SU-DHL-6 (cell line): ENCODE results near the gene DMD.

Experiments used
- H2AFZ ChIP-seq: fragments of 200-600 bp; sonication (generic); 2 replicates; pipeline ENCODE4 v1.6.1; 2014; ENCODE audit warnings: low read depth, mild to moderate bottlenecking, moderate library complexity, mixed read lengths, antibody characterized with exemption, low read length; ENCODE audit not compliant: severe bottlenecking
- H3F3A ChIP-seq: fragments of 200-600 bp; shearing (Covaris generic); 2 replicates; pipeline ENCODE4 v1.6.0; 2016; ENCODE audit warnings: antibody characterized with exemption, mild to moderate bottlenecking; ENCODE audit not compliant: insufficient read depth
- H3K27ac ChIP-seq: fragments of 200-600 bp; sonication (generic); 2 replicates; pipeline ENCODE4 v1.5.1; 2016; ENCODE audit warnings: low read depth, mild to moderate bottlenecking, low read length, moderate library complexity, mixed read lengths
- H3K27me3 ChIP-seq: fragments of 200-600 bp; sonication (generic), shearing (Covaris generic); 2 replicates; pipeline ENCODE4 v1.6.0; 2014; ENCODE audit warnings: mild to moderate bottlenecking, low read length
- H3K36me3 ChIP-seq: fragments of 200-600 bp; sonication (generic); 2 replicates; pipeline ENCODE4 v1.6.1; 2014; ENCODE audit warnings: mild to moderate bottlenecking, low read length, mixed read lengths
- H3K4me2 ChIP-seq: fragments of 300-600, 200-600 bp; shearing (Covaris generic), sonication (generic); 2 replicates; pipeline ENCODE4 v1.6.0; 2014; ENCODE audit warnings: low read length, low read depth, mild to moderate bottlenecking; ENCODE audit not compliant: poor library complexity, severe bottlenecking
- H3K4me3 ChIP-seq: fragments of 200-600 bp; sonication (generic); 2 replicates; pipeline ENCODE4 v1.5.1; 2014; ENCODE audit warnings: antibody characterized with exemption, low read length, mild to moderate bottlenecking, mixed read lengths; ENCODE audit not compliant: insufficient read depth, poor library complexity, severe bottlenecking
- H3K79me2 ChIP-seq: fragments of 200-600 bp; sonication (generic); 2 replicates; pipeline ENCODE4 v1.6.1; 2014; ENCODE audit warnings: mild to moderate bottlenecking, low read length, moderate library complexity; ENCODE audit not compliant: insufficient read depth
- H3K9ac ChIP-seq: fragments of 200-600 bp; sonication (generic); 2 replicates; pipeline ENCODE4 v1.7.0; 2014; ENCODE audit warnings: mild to moderate bottlenecking, low read length
- H3K9me2 ChIP-seq: fragments of 200-600 bp; sonication (generic); replicated peaks from 2 replicates; pipeline ENCODE4 v1.6.1; 2014; ENCODE audit warnings: low read length; ENCODE audit not compliant: insufficient read depth
- H3K9me3 ChIP-seq: fragments of 200-600 bp; sonication (generic); 2 replicates; pipeline ENCODE4 v1.6.1; 2014; ENCODE audit warnings: low read length, mixed read lengths; ENCODE audit not compliant: insufficient read depth
- H4K20me1 ChIP-seq: fragments of 200-600 bp; sonication (generic); 2 replicates; pipeline ENCODE4 v1.6.1; 2014; ENCODE audit warnings: low read depth, mild to moderate bottlenecking, antibody characterized with exemption, low read length, moderate library complexity, mixed read lengths
- CTCF ChIP-seq: fragments of 200-600 bp; sonication (generic); IDR thresholded peaks from one replicate; pipeline ENCODE4 v1.5.1; 2017; ENCODE audit warnings: antibody characterized with exemption, mild to moderate bottlenecking, low read length, moderate library complexity; ENCODE audit not compliant: insufficient read depth, poor library complexity, severe bottlenecking
- EZH2phosphoT487 ChIP-seq: fragments of 200-600 bp; sonication (generic), shearing (Covaris generic); conservative IDR thresholded peaks from 2 replicates; pipeline ENCODE4 v1.6.1; 2018; ENCODE audit warnings: mild to moderate bottlenecking, antibody characterized with exemption, low read length, moderate library complexity, mixed read lengths

Gene DMD

GRCh38 chrX:31423609-31424189 lies 1787.7 kb downstream of the DMD start:
- no peak overlapping the region for H3K9ac ChIP-seq
- no peaks in the 10 kb centered on the region for H3K36me3 ChIP-seq
- no peaks in the 10 kb centered on the region for H3K79me2 ChIP-seq
- H3F3A ChIP-seq: no peaks in the 10 kb centered on the region
- no peak for TF ChIP-seq CTCF
- H3K9me3 ChIP-seq: no peaks in the 10 kb centered on the region
- no peak overlapping the region for H3K4me3 ChIP-seq
- no peak overlapping the region for H3K4me2 ChIP-seq
- no peaks in the 10 kb centered on the region for H3K27me3 ChIP-seq
- no peaks in the 10 kb centered on the region for H4K20me1 ChIP-seq
- H2AFZ ChIP-seq: no peak overlapping the region
- no peaks in the 10 kb centered on the region for H3K9me2 ChIP-seq
- no peak overlapping the region for H3K27ac ChIP-seq

- no peaks in the 10 kb centered on the region for H3K9me3 ChIP-seq
- no peaks in the 10 kb centered on the region for H3K79me2 ChIP-seq
- H3K9ac ChIP-seq: no peak overlapping the region
- no peaks in the 10 kb centered on the region for H4K20me1 ChIP-seq
- no peak overlapping the region for H3K27ac ChIP-seq
- no peaks in the 10 kb centered on the region for H3K9me2 ChIP-seq
- no peaks in the 10 kb centered on the region for H3K36me3 ChIP-seq
- H3K4me2 ChIP-seq: no peak overlapping the region
- H3K4me3 ChIP-seq: no peak overlapping the region
- H3F3A ChIP-seq: no peaks in the 10 kb centered on the region
- no peaks in the 10 kb centered on the region for H3K27me3 ChIP-seq
- no peak for TF ChIP-seq CTCF
- TF ChIP-seq EZH2phosphoT487: no peak
- H2AFZ ChIP-seq: no peak overlapping the region
Observed at GRCh38 chrX:31421441-31421840, 1789.9 kb downstream of the DMD start.

- Histone ChIP-seq H3K9ac (no peak overlapping the region), H3K9me2 (no peaks in the 10 kb centered on the region), H3K4me2 (no peak overlapping the region), H3K27ac (no peak overlapping the region), H3F3A (no peaks in the 10 kb centered on the region), H3K9me3 (no peaks in the 10 kb centered on the region), H3K36me3 (no peaks in the 10 kb centered on the region), H4K20me1 (no peaks in the 10 kb centered on the region), H3K79me2 (no peaks in the 10 kb centered on the region), H3K4me3 (no peak overlapping the region), H2AFZ (no peak overlapping the region), H3K27me3 (no peaks in the 10 kb centered on the region)
- no peak for TF ChIP-seq EZH2phosphoT487
- no peak for TF ChIP-seq CTCF
Observed at GRCh38 chrX:31420711-31421151, 1790.6 kb downstream of the DMD start.
